Activated CD8-positive, alpha-beta memory T cell treated with anti-CD3 and anti-CD28 coated beads for 4 hours (primary cell): ENCODE measurements around the gene PLCB4.

ENCODE experiments used
- DNase-seq, 2 donors: peaks; one replicate each; pipeline ENCODE4 v3.0.0-alpha.2; 2020; ENCODE audit warnings: low read depth in 2 of 2

PLCB4 gene

DNA sequence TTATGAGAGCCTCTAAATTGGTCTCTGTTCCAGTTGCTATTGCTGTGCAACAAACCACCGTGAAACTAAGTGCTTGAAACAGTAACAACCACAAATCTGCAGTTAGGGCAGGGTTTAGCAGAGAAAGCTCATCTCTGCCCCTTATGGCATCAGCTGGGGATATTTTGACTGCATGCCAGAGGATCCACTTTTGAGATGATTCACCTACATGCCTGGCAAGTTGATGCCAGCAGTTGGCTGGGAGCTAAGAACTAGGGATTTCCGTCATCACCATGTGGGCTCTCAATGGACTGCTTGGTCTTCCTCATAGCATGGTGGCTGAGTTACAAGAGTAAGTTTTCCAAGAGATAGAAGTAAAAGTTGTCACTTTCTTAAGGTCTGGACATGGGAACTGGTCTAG is 35.1 kb downstream of the PLCB4 start:
- no peak for DNase-seq

GRCh38 chr20:9108260-9108659 is 39.4 kb downstream of the PLCB4 start:
- DNase-seq = no peak

- no peak for DNase-seq
These were observed 40.7 kb downstream of the PLCB4 start for GRCh38 chr20:9109566-9109965.

GRCh38 chr20:9110365-9110764 is 41.5 kb downstream of the PLCB4 start:
- DNase-seq = no peak

- DNase-seq = no peak
These were observed 42.1 kb downstream of the PLCB4 start for GRCh38 chr20:9110916-9111432.

DNA sequence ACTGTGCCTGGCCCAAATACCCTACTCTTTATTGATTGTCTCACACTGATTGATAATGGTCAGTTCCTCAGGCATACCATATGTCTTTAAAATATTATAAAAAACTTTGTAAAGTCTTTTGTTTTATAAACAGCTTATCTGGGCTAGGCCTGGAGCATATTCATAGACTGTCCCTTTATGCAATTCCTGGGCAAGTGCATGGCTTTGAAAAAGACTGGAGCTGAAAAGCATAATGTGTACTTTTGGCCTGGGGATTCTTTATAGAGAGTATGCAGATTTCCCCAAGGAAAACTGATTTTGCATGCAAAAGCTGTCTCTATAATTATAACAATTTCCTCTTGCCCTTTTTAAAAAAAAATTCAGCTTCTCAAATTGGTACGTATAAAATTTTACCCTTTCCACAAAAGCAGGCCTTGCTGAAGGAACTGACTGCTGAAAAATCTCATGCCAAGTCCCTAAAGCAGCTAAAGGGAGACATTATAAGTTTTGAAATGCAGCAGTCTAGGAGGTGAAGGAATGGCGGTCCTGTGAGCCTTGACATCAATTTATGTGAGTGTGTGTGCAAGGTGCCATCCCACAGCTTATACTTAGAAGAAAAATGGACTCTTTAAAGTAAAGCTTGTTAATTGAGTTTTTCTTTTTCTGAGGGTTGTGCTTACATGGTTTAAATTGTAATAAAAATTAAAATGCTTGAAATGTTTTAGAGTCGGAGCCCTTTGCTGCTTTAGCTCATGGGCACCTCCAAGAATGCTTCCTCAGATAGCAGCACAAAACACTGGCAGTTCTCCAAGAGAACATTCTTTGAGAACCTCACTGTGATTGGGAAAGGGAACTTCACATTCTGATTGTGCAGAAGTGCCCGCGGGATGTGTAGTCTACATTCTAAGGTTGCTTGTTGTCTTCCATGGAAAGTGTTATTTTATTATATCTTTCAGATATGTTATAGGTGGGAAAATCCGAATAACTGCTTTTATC is 43.9 kb downstream of the PLCB4 start:
- no peak for DNase-seq

GRCh38 chr20:9114709-9115108 is 45.8 kb downstream of the PLCB4 start:
- no peak for DNase-seq

- DNase-seq = no peak
These were observed 48.7 kb downstream of the PLCB4 start for GRCh38 chr20:9117548-9117947.

GRCh38 chr20:9119776-9120175 is 50.9 kb downstream of the PLCB4 start:
- no peak for DNase-seq

GRCh38 chr20:9121211-9121610 is 52.3 kb downstream of the PLCB4 start:
- no peak for DNase-seq

DNA sequence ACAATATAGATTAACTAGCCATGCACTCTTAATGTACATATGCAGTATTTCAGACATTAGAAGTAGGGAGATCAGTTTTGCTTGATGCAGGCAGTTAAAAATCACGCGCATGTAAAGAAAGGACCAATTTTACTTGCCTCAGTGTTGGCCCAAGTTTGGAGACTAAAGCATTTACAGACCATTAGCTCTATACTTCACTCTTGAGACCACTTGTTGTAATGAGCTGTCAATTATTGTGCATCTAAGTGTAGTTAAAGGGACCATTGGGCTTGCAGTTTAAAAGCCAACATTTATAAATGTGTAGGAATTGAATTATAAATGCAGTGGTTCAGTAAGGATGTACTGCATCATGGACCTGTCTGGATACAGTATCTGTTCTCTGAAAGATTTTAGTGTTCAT is 53.7 kb downstream of the PLCB4 start:
- no peak for DNase-seq

DNA sequence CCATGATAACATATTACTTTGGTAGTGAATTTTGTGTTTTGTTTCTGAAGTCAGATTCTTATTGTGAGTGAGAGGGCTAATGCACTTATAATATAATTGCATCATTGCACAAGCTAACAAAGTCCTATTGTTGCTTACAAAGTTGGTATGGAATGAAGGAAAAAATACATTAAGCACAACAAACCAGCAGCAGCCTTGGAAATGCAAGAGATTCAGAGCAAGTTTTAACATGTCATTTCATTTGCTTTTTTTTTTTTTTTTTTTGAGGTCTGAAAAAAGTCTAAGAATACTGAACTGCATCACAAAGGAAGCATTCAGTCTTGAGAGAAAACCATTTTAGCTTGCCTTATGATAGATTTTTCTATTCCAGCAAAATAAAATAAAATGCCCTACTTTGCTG is 57.6 kb downstream of the PLCB4 start:
- no peak for DNase-seq

DNA sequence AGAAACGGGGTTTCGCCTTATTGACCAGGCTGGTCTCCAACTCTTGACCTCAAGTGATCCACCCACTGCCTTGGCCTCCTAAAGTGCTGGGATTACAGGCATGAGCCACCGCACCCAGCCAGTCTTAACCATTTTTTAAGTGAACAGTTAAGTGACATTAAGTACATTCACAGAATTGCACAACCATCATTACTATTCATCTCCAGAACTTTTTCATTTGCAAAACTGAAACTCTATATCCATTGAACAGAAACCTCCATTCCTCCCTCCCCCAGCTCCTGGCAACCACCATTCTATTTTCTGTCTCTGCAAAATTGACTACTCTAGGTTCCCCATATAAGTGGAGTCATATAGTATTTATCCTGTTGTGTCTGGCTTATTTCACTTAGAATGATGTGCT is 59.7 kb downstream of the PLCB4 start:
- no peak for DNase-seq

DNA sequence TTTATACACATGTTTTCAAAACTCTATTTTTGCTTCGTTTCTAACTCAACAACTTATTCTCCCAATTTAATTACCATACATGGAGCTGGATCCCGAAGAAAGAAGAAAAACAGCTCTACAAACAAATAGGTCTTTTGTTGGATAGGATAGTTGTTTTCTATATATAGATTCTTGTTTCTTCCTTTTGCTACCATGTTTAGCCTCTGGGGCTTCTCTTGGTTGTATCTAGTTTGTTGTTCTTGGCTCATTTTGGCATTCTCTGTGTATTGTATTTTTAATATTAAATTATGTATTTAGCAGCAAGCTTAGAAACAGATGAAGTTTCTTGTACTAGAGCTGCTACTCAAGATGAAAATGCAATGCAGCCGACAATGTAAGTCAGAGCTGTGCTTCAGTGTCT is 60.9 kb downstream of the PLCB4 start:
- DNase-seq = no peak

DNA sequence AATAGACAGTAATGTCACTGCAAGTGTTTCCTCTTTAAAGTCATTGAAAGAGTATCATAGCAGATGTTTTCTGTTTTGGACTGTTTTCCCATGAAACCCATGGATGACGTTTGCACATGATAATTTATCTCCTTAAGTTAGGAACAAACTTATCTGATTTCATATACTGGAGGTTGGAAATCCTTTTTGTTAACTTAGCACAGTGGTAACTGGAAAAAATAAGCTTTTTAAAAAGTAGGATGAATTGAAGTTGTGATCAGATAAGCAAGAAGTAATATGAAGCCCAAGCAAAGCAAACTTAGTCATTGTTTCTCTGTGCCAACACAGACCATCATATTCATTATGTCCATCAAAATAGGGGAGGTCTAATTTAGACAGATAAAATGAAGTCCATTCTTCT is 61.6 kb downstream of the PLCB4 start:
- DNase-seq = no peak

DNA sequence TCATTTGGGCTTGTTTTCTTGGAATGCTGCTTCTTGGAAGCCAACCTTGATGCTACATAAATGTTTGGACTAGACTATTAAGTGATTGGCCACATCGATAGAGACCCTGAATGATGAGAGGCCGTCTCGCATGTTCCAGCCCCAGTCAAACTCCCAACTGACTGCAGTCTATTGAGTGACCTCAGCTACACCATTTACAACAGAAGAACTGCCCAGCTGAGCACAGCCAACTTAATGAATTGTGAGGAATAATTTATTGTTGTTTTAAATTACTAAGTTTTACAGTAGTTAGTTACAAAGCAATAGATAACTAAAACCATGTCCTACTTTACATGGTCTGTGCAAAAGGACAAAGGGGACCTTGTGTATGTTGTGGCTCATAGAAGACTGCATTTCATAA is 63.0 kb downstream of the PLCB4 start:
- DNase-seq = no peak

- DNase-seq = no peak
These were observed 65.5 kb downstream of the PLCB4 start for GRCh38 chr20:9134346-9134745.

DNA sequence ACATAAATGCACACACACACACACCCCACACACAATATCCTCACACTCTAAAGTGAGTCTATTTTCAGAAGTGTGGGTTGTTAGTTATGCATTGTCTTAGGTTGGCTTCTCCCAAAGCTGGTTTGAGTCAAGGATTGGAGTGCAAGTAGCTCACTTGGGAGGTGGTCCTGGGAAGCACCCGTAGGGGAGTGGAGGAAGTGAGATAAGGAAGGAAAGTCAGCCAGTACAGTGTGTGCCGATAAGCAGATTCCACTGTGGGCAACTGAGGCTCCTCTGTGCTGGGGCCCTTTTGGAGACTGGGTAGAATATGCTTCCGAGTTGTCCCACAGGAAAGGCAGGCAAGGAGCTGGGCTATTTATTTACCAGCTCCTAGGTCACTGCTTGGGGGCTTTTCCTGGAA is 67.2 kb downstream of the PLCB4 start:
- DNase-seq = no peak

- no peak for DNase-seq
These were observed 68.1 kb downstream of the PLCB4 start for GRCh38 chr20:9137001-9137400.

DNA sequence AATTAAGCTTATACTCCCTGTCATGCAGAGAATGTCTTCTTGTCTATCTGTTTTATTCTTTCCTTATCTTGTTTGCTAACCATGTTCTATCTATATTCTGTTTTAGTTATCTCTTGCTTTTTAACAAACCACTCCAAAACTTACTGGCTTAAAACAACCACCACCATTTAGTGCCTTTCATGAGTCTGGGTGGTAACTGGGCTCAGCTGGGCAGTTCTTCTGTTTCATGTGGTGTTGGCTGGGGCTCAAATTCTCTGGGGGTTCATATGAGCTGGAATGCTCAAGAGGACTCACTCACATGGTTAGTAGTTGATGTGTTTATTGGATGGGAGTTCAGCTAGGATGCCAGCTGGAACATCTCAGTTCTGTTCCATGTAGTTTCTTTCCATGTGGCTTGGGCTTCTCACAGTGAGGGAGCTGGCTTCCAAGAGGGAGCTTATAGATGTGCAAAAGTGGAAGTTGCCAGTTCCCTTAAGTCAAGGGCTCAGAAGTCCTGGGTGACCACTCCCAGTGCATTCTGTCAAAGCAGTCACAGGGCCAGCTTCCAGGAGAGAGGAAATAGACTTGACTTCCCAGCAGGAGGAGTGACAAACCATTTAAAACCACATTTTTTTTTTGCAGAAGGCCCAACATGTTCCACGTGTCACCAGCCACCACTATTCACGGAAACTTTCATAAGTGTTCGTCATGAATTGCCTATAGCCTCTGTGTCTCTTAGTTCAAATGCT is 70.4 kb downstream of the PLCB4 start:
- no peak for DNase-seq

DNA sequence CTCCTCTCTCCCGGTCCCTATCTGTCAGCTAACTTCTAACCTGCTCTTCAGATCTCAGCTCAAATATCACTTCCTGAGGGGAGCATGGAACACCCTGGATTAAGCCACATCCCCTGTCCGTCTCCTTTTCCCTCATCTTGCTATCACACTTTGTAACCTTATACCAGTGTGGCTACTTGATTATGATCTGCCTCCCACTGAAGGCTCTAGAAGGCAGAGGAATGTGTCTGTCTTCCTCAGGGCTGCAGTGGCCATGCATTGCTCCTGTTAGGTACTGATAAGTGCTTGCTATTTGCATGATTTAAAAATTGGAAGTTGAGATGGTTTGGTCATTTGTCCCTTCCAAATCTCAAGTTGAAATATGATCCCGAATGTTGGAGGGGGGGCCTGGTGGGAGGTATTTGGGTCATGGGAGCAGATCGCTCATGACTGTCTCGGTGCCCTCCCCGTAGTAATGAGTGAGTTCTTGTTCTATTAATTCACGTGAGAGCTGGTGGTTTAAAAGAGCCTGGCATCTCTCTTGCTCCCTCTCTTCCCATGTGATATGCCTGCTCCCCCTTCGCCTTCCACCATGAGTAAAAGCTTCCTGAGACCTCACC is 71.4 kb downstream of the PLCB4 start:
- no peak for DNase-seq

GRCh38 chr20:9141070-9141469 is 72.2 kb downstream of the PLCB4 start:
- no peak for DNase-seq
